Colonic mucosa (tissue), 4 donors: ENCODE measurements around the gene CCDC110. TPM values are rescaled to one million over a fixed set of nuclear protein-coding genes. Genes with fewer than 3 reads are reported as not detected.
A peak's percentile ranks its signal among the peaks of the same experiment; 100 is the strongest.
"Not testable (repeated sequence)": the region's sequence is repeated elsewhere in the genome, so short reads cannot be mapped to it uniquely, and the experiment has no call there.

Experiments
- DNase-seq: peaks from one replicate; pipeline ENCODE4 v3.0.0-alpha.2; 2020
- H3K27ac ChIP-seq: fragments of 200-600 bp; one replicate; pipeline ENCODE4 v1.8.0; 2021
- H3K27me3 ChIP-seq: fragments of 200-600 bp; one replicate; pipeline ENCODE4 v1.8.0; 2021
- H3K36me3 ChIP-seq: fragments of 200-600 bp; one replicate; pipeline ENCODE4 v1.8.0; 2021
- H3K4me1 ChIP-seq: fragments of 200-600 bp; one replicate; pipeline ENCODE4 v1.8.0; 2021; ENCODE audit warnings: mild to moderate bottlenecking
- H3K4me3 ChIP-seq: fragments of 200-600 bp; one replicate; pipeline ENCODE4 v1.8.0; 2021
- H3K9ac ChIP-seq, 2 donors: one replicate each; pipeline ENCODE4 v1.7.0; 2013; ENCODE audit warnings: control low read depth in 2 of 2, low read depth in 2 of 2, low read length in 2 of 2
- H3K9me3 ChIP-seq: fragments of 200-600 bp; one replicate; pipeline ENCODE4 v1.8.0; 2021
- intact Hi-C: fragments of 100-400 bp; cut with DNase I; formaldehyde crosslinking; loops from one replicate; pipeline ENCODE4 v1.14.1; 2022
- total RNA-seq, 2 donors: library from RNA; stranded (reverse); fragmentation: NEBNext Ultra II Directional in 1 of 2; extraction: Animal tissue kit (Norgen Biotek cat#: 25700) in 1 of 2; gene quantifications; one replicate each; pipeline ENCODE4 v1.2.1, GENCODE V29; 2021
- TF ChIP-seq, protein P1 (sequence below): fragments of 200-600 bp; IDR thresholded peaks from one replicate; pipeline ENCODE4 v1.8.0; 2022; ENCODE audit warnings: antibody characterized with exemption, mild to moderate bottlenecking
- donor health status: healthy.
- donor health status: DM: no; HTN: no; CAD: no.
- donor health status: DM: no; HTN: no; CAD: no.

Gene CCDC110
- total RNA-seq, 2 donors from 2014 or later, result 3.6 TPM

GRCh38 chr4:185514182-185514697 lies 42.7 kb upstream of the CCDC110 start:
- no peak for DNase-seq
- Histone ChIP-seq H3K4me3 (no peak overlapping the region), H3K27me3 (no peaks in the 10 kb centered on the region), H3K4me1 (peaks cover 9% of the 10 kb centered on the region), H3K9me3 (no peaks in the 10 kb centered on the region), H3K36me3 (no peaks in the 10 kb centered on the region), H3K9ac (no peak overlapping the region), H3K27ac (peak overlapping the region; percentile 25)
- TF ChIP-seq, protein P1, sequence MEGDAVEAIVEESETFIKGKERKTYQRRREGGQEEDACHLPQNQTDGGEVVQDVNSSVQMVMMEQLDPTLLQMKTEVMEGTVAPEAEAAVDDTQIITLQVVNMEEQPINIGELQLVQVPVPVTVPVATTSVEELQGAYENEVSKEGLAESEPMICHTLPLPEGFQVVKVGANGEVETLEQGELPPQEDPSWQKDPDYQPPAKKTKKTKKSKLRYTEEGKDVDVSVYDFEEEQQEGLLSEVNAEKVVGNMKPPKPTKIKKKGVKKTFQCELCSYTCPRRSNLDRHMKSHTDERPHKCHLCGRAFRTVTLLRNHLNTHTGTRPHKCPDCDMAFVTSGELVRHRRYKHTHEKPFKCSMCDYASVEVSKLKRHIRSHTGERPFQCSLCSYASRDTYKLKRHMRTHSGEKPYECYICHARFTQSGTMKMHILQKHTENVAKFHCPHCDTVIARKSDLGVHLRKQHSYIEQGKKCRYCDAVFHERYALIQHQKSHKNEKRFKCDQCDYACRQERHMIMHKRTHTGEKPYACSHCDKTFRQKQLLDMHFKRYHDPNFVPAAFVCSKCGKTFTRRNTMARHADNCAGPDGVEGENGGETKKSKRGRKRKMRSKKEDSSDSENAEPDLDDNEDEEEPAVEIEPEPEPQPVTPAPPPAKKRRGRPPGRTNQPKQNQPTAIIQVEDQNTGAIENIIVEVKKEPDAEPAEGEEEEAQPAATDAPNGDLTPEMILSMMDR, result no peak
- intact Hi-C loops, result no loop called here

DNA sequence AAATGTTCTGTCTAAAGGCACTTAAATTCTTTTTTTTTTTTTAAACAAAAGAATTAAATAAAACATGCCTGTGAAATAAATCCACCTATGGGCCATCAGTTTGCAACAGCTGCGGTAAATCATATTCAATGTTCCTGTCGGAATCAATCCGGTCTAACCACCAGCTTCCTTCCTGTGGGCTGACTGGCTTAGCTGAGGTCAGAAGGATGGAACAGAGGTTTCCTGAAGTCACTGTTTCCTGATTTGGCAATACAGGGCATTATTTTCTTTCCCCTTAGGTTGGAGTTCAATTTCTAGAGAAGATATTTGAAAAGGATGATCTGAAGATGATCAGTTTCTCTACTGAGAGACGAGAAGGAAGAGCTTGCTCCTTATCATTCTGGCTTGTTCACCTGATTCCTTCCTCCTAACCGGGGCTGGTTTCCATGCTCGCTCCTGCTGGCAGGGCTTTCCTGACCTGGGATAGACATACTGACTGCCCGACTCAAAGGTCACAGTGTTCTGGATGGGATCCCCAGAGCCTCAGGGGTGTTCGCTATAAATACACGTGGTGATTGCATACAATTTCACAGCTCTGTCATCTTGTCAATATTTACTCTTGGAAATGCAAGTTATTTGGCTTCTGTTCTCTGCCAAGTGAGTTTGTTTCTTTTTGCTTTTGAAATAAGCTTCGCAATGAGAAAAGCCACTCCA lies 42.1 kb upstream of the CCDC110 start:
- Histone ChIP-seq H3K9me3 (no peaks in the 10 kb centered on the region), H3K4me1 (peaks cover 9% of the 10 kb centered on the region), H3K4me3 (no peak overlapping the region), H3K36me3 (no peaks in the 10 kb centered on the region), H3K27me3 (no peaks in the 10 kb centered on the region), H3K9ac (peak overlapping the region in 1 of 2 donors; percentile 13), H3K27ac (peak overlapping the region; percentile 25)
- TF ChIP-seq, protein P1, result no peak
- intact Hi-C loops, result no loop called here
- peak; percentile 60 for DNase-seq

- H3K27ac ChIP-seq, result no peak overlapping the region
- intact Hi-C loops, result no loop called here
- peaks cover 9% of the 10 kb centered on the region for H3K4me1 ChIP-seq
- DNase-seq, result no peak
- H3K9me3 ChIP-seq, result no peaks in the 10 kb centered on the region
- TF ChIP-seq, protein P1, result no peak
- no peak overlapping the region for H3K9ac ChIP-seq
- H3K36me3 ChIP-seq, result no peaks in the 10 kb centered on the region
- no peak overlapping the region for H3K4me3 ChIP-seq
- H3K27me3 ChIP-seq, result no peaks in the 10 kb centered on the region
These were observed 41.0 kb upstream of the CCDC110 start for GRCh38 chr4:185512516-185512915.

- not testable (repeated sequence) for H3K27ac ChIP-seq, DNase-seq
These were observed 39.7 kb upstream of the CCDC110 start for GRCh38 chr4:185511243-185511642.

GRCh38 chr4:185510806-185511205 lies 39.3 kb upstream of the CCDC110 start:
- H3K36me3 ChIP-seq, result no peaks in the 10 kb centered on the region
- no peak overlapping the region for H3K27ac ChIP-seq
- H3K4me1 ChIP-seq, result peaks cover 9% of the 10 kb centered on the region
- H3K27me3 ChIP-seq, result no peaks in the 10 kb centered on the region
- H3K4me3 ChIP-seq, result no peak overlapping the region
- TF ChIP-seq, protein P1, result no peak
- intact Hi-C loops, result no loop called here
- no peak for DNase-seq
- H3K9me3 ChIP-seq, result no peaks in the 10 kb centered on the region
- H3K9ac ChIP-seq, result no peak overlapping the region

More at GRCh38 chr4:185511243-185511642, 39.7 kb upstream of the CCDC110 start:
- H3K9me3 ChIP-seq, H3K27me3 ChIP-seq, intact Hi-C loops, H3K36me3 ChIP-seq, H3K4me3 ChIP-seq, H3K9ac ChIP-seq, H3K4me1 ChIP-seq: not testable (repeated sequence)

DNA sequence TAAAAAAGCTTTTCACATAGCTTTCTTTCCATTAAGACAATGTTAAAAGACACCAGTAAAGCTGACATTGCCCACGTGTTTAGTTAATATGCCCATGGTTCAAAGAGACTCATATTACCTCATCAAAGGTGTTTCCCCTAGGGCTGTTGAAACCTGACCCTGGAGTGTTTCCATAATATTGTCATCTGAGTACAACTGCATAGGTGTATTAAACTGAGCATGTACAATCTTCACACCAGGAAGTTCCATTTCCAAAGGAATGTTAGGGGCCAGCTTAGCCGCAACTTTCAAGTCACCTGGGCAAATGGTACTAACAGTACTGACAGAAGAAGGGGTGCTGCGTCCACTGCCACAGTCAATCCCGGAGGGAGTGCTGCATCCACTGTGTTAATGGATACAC lies 36.6 kb upstream of the CCDC110 start:
- H3K9me3 ChIP-seq, result no peaks in the 10 kb centered on the region
- H3K9ac ChIP-seq, result no peak overlapping the region
- H3K4me3 ChIP-seq, result no peak overlapping the region
- no peaks in the 10 kb centered on the region for H3K27me3 ChIP-seq
- no peaks in the 10 kb centered on the region for H3K36me3 ChIP-seq
- peaks cover 2% of the 10 kb centered on the region for H3K4me1 ChIP-seq
- no peak overlapping the region for H3K27ac ChIP-seq
- DNase-seq, result no peak
- intact Hi-C loops, result no loop called here
- TF ChIP-seq, protein P1, result no peak
